Right lobe of liver (tissue), 6 donors: Measurements from ENCODE around the gene PEX6. TPM values are rescaled to one million over a fixed set of nuclear protein-coding genes. Genes with fewer than 3 reads are reported as not detected.

Source experiments
- ATAC-seq, 4 donors: fragments of 200-7000 bp; cut with Tn5 transposase; one replicate each; pipeline ENCODE4 v1.9.1; 2020; ENCODE audit warnings: mild to moderate bottlenecking in 4 of 4, moderate library complexity in 4 of 4
- DNase-seq, 3 donors: peaks; one replicate each; pipeline ENCODE4 v3.0.0-alpha.2; 2020
- H3K27ac ChIP-seq, 3 donors: fragments of 200-600 bp; one replicate each; pipeline ENCODE4 v1.8.0; 2022
- H3K27me3 ChIP-seq, 2 donors: fragments of 200-600 bp; one replicate each; pipeline ENCODE4 v1.8.0; 2022
- H3K36me3 ChIP-seq, 4 donors: fragments of 200-600 bp; sonication (generic) in 1 of 4; one replicate each; pipeline versions ENCODE4 v1.5.1 to v1.8.0; 2017 to 2022; ENCODE audit warnings: control low read depth in 1 of 4
- H3K4me1 ChIP-seq, 4 donors: fragments of 200-600 bp; sonication (generic) in 1 of 4; one replicate each; pipeline versions ENCODE4 v1.5.1 to v1.8.0; 2017 to 2022; ENCODE audit warnings: control low read depth in 1 of 4
- H3K4me3 ChIP-seq, 3 donors: fragments of 200-600 bp; one replicate each; pipeline ENCODE4 v1.8.0; 2022
- H3K9me3 ChIP-seq, 4 donors: fragments of 200-600 bp; sonication (generic) in 1 of 4; one replicate each; pipeline versions ENCODE4 v1.5.1 to v1.8.0; 2017 to 2022; ENCODE audit warnings: control low read depth in 1 of 4
- POLR2A ChIP-seq: fragments of 450-650 bp; IDR thresholded peaks from one replicate; pipeline ENCODE4 v1.6.1; 2017; ENCODE audit warnings: antibody characterized with exemption, mild to moderate bottlenecking
- WGBS: methylation state at CpG from one replicate; pipeline ENCODE4 v1.1.6; 2018; ENCODE audit warnings: low coverage, low lambda C conversion rate; ENCODE audit not compliant: insufficient coverage; ENCODE audit errors: missing lambda C conversion rate; 5-methylcytosine and 5-hydroxymethylcytosine counted together
- intact Hi-C, 2 donors: fragments of 100-400 bp; cut with DNase I; formaldehyde crosslinking; loops; one replicate each; pipeline versions ENCODE4 v1.11.2 to v1.14.1; 2022
- total RNA-seq, 6 experiments: library from RNA; depleted of rRNA in 2 of 6; stranded (reverse); fragments of >200 nt in 2 of 6; fragmentation: NEBNext Ultra II Directional in 3 of 6; extraction: Animal tissue kit (Norgen Biotek cat#: 25700) in 3 of 6; gene quantifications; one replicate each; pipeline versions ENCODE4 v1.1.0 to v1.2.4, GENCODE V29; 2016 to 2023
- TF ChIP-seq, protein P1 (sequence below), 4 donors: fragments of 200-600 bp in 3 of 4; fragments of 450-650 bp in 1 of 4; IDR thresholded peaks; one replicate each; pipeline versions ENCODE4 v1.5.1 to v1.8.0; 2016 to 2022; ENCODE audit warnings: antibody characterized with exemption in 4 of 4, mild to moderate bottlenecking in 2 of 4
- donor health status: DM: no; HTN: yes; CAD: no.
- donor health status: DM: no; HTN: no; CAD: no.
- donor health status: DM: no; HTN: no; CAD: no.
- donor health status: DM: no; HTN: yes; CAD: no.
- donor health status: DM: no; HTN: yes; CAD: no.

Gene PEX6
- total RNA-seq, 6 experiments from 2014 or later: 15.7 to 25.9 (median 21.3) TPM

DNA sequence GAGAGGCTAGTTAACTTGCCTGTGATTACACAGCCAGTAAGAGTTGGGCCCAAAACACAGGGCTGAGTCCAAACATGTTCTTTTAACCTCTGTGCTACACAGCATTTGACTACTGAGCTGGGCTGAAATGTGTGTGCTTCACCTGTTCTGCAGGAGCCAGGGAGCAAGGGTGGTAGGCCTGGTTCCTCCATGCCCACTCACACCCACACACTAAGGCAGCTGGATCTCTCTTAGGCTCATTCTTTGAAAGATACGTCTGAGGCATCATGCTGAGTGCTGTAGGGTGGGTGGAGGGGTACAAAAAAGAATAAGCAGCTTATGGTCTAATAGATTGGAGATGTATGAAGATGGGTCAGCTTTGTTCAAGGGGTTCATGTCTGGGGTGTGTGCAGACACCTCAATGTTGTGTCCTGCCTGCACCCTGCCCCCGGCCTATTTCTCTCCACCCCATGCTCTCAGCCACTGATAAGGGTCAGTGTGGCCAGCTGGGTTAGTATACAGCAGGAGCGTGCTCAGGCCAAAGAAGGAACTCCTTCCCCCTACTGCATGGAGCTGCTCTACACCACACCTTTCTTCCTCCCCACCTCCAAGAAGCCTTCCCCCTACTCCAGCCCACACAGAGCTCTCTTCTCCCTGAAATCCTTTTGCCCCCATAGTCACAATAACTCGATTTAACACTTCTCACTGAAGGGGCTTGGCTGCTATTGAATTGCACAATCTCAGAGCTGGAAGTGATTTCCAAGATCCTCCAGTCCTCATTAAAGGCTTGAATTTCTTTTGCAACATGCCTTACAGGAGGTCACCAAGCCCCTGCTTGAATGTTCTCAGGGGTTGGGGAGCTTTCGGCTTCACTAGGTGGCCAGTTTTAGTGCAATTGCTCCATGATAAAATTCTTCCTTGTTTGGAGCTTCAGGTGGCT is 8.8 kb upstream of the PEX6 start:
- peaks cover 0 to 13% (median 0%) of the 10 kb centered on the region in 4 donors for H3K36me3 ChIP-seq
- H3K27me3 ChIP-seq: no peaks in the 10 kb centered on the region
- DNase-seq (no peak), ATAC-seq (no peak)
- H3K9me3 ChIP-seq: no peaks in the 10 kb centered on the region
- intact Hi-C loops: loop anchor here in 1 of 2 donors (10.0 kb wide), 1 partner anchor 63 kb away; the partner anchor contains the start of gene CNPY3
- peaks cover 0 to 19% (median 3%) of the 10 kb centered on the region in 4 donors for H3K4me1 ChIP-seq
- 83% methylated on average over 2 of the region's 5 CpGs for WGBS
- H3K27ac ChIP-seq: no peak overlapping the region
- TF ChIP-seq POLR2A: no peak
- TF ChIP-seq, protein P1, sequence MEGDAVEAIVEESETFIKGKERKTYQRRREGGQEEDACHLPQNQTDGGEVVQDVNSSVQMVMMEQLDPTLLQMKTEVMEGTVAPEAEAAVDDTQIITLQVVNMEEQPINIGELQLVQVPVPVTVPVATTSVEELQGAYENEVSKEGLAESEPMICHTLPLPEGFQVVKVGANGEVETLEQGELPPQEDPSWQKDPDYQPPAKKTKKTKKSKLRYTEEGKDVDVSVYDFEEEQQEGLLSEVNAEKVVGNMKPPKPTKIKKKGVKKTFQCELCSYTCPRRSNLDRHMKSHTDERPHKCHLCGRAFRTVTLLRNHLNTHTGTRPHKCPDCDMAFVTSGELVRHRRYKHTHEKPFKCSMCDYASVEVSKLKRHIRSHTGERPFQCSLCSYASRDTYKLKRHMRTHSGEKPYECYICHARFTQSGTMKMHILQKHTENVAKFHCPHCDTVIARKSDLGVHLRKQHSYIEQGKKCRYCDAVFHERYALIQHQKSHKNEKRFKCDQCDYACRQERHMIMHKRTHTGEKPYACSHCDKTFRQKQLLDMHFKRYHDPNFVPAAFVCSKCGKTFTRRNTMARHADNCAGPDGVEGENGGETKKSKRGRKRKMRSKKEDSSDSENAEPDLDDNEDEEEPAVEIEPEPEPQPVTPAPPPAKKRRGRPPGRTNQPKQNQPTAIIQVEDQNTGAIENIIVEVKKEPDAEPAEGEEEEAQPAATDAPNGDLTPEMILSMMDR (IDR thresholded peaks at IDR 0.05): no peak
- no peak overlapping the region for H3K4me3 ChIP-seq

DNA sequence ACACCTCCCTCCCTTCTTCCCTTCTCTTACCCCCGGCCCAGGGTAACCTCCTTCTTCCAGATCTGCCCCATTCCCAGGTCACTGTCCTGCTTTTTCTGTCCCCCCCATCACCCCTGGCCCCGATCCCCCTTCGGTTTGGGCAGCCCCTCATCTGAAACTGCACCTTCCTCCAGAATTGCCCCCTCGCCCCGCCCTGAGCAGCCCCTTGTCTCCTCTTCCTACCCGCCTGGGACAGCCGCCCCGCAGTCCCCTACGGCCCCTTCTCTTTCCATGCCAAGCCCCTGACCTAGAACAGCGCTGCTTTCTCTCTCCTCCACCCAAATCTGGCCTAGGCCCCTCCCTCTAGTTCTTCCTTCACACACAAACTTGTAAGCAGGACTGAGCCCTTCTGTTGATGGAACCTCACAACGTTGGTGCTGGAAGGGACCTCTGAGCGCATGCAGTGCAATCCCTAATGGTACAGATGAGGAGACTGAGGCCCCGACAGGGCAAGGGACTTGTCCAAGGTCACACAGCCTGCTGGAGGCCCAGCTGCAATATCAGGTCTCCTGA is 6.0 kb upstream of the PEX6 start:
- 8% methylated on average over 13 of the region's 13 CpGs for WGBS
- Histone ChIP-seq H3K36me3 (peaks cover 0 to 7% (median 0%) of the 10 kb centered on the region in 4 donors), H3K27ac (peak overlapping the region in 2 of 3 donors; percentile 52 to 57), H3K27me3 (no peaks in the 10 kb centered on the region), H3K4me1 (peaks cover 0 to 20% (median 3%) of the 10 kb centered on the region in 4 donors), H3K9me3 (no peaks in the 10 kb centered on the region), H3K4me3 (peak overlapping the region; percentile 87 to 90 (median 89))
- intact Hi-C loops: loop anchor here in 1 of 2 donors (10.0 kb wide), 1 partner anchor 60 kb away; the partner anchor contains the start of gene CNPY3
- peak in 1 of 3 donors; percentile 33 for DNase-seq
- ATAC-seq: no peak
- no peak for TF ChIP-seq POLR2A
- TF ChIP-seq, protein P1 (IDR thresholded peaks at IDR 0.05): no peak

DNA sequence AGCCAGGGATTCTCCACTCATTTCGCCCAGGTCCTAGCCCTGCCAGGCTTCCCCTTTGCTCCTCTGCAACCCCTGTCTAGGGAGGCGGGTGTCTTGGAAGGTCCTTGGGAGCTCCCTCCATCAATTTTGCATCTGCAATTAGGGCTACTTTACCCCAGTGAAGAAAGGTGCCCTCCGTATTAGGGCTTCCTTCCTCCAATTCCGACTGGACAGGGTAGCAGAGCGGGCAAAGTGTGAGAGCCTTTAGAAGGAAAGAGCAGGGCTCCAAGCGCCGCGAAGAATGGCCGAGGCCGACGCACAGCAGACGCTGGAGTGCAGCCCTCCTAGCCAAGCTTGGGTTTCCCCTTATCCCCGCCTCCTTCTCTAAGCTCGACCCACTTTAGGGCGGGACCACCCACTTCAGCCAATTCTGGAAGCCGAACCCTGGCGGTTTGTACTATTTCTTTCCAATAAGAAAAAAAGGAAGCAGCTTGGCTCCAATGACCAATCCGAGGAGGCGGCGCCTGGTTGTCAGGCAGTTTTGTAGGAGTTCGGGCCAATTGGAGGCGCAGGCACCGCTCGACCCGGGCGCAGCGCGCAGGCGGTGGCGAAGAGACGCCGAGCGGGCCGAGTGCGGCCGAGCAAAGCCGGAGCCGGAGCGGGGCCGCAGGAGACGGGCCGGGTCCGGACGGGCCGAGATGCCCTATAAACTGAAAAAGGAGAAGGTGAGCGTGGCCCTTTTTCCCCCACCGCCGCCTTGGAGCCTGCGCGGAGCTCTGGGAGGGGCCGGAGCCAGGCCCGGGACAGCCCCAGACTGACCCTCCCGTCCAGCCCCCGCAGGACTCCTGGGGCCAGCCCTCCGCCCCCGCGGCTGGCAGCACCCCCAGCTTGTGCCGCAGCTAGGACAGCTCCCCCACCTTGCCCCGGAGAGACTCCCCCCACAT is 5.3 kb upstream of the PEX6 start, which contains the start of gene PPP2R5D:
PPP2R5D (plus strand) TSS at position 570 of the 923 bp plus-strand sequence; CDS start at position 678, 108 bp downstream.
- under 1% methylated on average over 41 of the region's 59 CpGs for WGBS

More for the DNA sequence above, 5.3 kb upstream of the PEX6 start, which contains the start of gene PPP2R5D:
- ATAC-seq: peak; percentile 94 to 96 (median 96)
- no peaks in the 10 kb centered on the region for H3K27me3 ChIP-seq
- peaks cover 0 to 27% (median 3%) of the 10 kb centered on the region in 4 donors for H3K4me1 ChIP-seq
- H3K27ac ChIP-seq: peak within 1 kb of the TSS; percentile 52 to 66 (median 60)
- TF ChIP-seq, protein P1 (IDR thresholded peaks at IDR 0.05): peak in 2 of 4 donors; percentile 6 to 17
- peak; percentile 85 for TF ChIP-seq POLR2A
- peak within 1 kb of the TSS; percentile 87 to 90 (median 89) for H3K4me3 ChIP-seq
- H3K9me3 ChIP-seq: no peaks in the 10 kb centered on the region
- peak; percentile 96 to 98 (median 98) for DNase-seq
- intact Hi-C loops: loop anchor here in 1 of 2 donors (10.0 kb wide), 1 partner anchor 59 kb away; the partner anchor contains the start of gene CNPY3
- peaks cover 0 to under 1% (median 0%) of the 10 kb centered on the region in 4 donors for H3K36me3 ChIP-seq
